VCaP (cell line): ENCODE measurements around the gene TAPBP.
"Not testable (repeated sequence)": the region's sequence is repeated elsewhere in the genome, so short reads cannot be mapped to it uniquely, and the experiment has no call there.

Experiments
- H3K27ac ChIP-seq: fragments of 450-650 bp; 2 replicates; pipeline ENCODE4 v1.5.1; 2017
- TF ChIP-seq, protein P1 (sequence below): fragments of 450-650 bp; conservative IDR thresholded peaks from 2 replicates; pipeline ENCODE4 v1.5.1; 2017; ENCODE audit warnings: mild to moderate bottlenecking, moderate library complexity

Gene TAPBP

DNA sequence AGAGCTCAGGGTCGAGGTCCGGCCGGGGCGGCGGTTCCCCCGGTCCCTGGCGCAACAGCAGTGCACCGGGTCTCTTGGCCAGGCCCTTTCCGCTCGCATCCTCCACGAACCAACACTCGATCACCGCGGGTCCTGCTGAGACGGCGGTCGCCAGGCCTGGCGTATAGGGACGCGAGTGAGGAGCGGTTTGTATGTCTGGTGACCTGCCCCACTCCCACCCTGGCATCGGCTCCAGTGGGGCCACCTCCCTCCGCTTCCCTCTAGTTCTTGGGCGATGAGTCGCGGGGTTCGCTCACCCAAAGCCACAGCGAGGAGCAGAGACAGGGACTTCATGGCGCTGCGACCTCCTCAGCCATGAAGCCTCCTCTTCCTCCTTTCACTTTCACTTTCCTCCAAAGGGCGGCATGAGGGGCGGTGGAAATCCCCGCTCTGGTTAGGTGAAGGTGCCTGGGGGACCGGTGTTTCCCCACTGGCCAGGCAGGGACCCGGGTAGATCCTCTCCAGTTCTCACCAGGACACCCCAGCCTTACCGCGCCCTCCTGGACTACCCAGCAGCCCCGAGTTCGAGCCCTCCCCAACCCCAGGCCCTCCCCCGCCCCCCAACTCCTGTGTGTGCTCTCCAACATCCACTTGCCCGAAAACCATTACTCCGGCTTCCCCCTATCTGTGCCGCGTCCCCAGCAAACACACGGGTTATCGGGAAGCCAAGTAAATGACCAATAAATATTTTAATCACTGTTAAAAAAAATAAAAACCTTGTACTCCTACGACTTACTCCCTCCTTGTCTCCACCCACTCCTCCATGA, at the start of gene TAPBP:
Gene TAPBP (minus strand): TSS at position 370 of the 806 bp plus-strand sequence. CDS start 37 bp downstream, at position 333.
- peak within 1 kb of the TSS; percentile 100 for H3K27ac ChIP-seq
- TF ChIP-seq, protein P1, sequence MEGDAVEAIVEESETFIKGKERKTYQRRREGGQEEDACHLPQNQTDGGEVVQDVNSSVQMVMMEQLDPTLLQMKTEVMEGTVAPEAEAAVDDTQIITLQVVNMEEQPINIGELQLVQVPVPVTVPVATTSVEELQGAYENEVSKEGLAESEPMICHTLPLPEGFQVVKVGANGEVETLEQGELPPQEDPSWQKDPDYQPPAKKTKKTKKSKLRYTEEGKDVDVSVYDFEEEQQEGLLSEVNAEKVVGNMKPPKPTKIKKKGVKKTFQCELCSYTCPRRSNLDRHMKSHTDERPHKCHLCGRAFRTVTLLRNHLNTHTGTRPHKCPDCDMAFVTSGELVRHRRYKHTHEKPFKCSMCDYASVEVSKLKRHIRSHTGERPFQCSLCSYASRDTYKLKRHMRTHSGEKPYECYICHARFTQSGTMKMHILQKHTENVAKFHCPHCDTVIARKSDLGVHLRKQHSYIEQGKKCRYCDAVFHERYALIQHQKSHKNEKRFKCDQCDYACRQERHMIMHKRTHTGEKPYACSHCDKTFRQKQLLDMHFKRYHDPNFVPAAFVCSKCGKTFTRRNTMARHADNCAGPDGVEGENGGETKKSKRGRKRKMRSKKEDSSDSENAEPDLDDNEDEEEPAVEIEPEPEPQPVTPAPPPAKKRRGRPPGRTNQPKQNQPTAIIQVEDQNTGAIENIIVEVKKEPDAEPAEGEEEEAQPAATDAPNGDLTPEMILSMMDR = no peak

DNA sequence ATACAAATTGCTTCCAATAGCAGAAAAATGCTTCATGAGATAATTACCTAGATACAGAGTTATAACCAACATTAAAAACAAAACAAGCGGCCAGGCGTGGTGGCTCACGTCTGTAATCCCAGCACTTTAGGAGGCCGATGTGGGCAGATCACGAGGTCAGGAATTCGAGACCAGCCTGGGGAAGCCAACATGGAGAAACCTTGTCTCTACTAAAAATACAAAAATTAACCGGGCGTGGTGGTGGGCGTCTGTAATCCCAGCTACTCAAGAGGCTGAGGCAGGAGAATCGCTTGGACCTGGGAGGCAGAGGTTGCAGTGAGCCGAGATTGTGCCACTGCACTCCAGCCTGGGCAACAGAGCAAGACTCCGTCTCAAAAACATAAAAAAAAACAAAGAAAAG, 49.6 kb upstream of the TAPBP start:
- H3K27ac ChIP-seq = not testable (repeated sequence)

DNA sequence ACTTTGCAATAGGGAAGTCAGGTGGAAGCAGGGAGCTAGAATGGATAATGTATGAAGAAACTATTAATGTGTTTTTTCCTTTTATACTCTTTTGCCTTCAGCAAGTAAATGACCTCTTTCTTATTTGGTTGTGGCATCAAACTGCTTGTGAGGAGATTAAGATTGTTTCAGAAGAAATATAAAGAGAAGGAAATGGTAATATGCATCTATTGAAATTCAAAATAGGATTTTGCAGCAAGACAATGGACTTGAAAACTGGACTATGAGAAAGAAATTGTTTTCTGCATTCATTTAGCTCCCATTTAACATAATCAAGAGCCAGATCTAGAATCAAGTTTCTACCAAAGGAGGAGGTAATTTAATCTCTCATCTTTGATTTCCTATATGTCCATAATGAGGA, 45.5 kb upstream of the TAPBP start:
- H3K27ac ChIP-seq = no peak overlapping the region
- TF ChIP-seq, protein P1 = no peak

DNA sequence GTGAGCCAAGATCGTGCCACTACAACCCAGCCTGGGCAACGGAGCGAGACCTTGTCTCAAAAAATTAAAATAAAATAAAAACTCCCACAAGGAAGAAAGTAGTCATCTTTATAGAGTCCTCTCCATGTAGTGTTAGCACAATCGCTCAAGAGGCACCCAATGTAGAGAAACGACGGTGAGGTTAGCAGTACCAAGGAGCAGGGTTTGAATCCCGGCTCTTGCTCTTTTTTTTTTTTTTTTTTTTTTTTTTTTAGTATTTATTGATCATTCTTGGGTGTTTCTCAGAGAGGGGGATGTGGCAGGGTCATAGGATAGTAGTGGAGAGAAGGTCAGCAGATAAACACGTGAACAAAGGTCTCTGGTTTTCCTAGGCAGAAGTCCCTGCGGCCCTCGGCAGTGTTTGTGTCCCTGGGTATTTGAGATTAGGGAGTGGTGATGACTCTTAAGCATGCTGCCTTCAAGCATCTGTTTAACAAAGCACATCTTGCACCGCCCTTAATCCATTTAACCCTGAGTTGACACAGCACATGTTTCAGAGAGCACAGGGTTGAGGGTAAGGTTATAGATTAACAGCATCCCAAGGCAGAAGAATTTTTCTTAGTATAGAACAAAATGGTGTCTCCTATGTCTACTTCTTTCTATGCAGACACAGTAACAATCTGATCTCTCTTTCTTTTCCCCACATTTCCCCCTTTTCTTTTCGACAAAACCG, 43.4 kb upstream of the TAPBP start:
- H3K27ac ChIP-seq = not testable (repeated sequence)

DNA sequence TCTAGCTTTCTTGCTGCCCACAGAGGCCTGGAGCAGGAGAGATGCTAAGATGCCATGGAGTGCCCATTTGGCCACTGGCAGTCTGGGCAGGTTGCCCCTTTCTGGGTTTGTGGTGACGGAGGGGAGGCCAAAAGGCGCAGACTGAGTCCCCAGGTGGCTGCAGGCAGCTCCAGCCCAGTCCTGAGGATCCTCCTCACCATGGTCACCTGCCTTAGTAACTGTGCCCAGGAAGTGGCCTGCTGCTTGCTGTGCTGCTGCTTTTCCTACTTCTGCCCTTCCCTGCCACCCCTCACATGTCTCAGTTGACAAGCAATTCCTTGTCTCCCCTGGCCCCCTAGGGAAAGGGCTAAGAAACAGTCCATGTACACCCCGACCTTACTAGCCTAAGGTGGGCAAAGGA, 42.4 kb upstream of the TAPBP start:
- TF ChIP-seq, protein P1 = no peak
- no peak overlapping the region for H3K27ac ChIP-seq

DNA sequence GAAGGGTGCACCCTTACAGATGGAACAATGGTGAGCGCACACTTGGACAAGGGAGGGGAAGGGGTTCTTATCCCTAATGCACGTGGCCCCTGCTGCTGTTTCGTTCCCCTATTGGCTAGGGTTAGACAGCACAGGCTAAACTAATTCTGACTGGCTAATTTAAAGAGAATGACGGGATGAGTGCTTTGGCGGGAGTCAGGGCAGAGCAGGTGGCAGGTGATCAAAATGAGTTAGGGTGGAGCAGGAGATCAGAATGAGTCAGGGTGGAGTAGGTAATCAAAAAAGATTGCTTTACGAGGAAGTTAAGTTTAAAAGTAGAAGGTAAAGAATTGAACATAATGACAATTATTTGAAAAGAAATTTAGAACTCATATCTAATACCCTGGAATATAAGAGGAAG, 42.0 kb upstream of the TAPBP start:
- H3K27ac ChIP-seq = not testable (repeated sequence)

DNA sequence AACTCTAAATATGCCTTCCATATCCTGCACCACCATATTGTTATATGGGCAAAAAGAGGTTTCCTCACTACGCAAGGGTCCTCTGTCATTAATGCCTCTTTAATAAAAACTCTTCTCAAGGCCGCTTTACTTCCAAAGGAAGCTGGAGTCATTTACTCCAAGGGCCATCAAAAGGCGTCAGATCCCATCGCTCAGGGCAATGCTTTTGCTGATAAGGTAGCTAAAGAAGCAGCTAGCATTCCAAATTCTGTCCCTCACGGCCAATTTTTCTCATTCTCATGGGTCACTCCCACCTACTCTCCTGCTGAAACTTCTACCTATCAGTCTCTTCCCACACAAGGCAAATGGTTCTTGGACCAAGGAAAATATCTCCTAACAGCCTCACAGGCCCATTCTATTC, 33.9 kb upstream of the TAPBP start:
- H3K27ac ChIP-seq = peak overlapping the region; percentile 74
- TF ChIP-seq, protein P1 = no peak

DNA sequence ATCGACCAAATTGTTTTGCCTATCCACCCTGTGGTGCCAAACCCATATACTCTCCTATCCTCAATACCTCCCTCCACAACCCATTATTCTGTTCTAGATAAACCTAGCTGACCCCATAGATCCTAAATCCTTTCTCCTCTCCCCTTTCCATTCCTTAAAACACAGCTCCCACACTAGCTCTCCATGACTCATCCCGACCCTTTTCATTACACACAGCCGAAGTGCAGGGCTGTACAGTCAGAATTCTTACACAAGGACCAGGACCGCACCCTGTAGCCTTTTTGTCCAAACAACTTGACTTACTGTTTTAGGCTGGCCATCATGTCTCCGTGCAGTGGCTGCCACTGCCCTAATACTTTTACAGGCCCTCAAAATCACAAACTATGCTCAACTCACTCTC, 33.1 kb upstream of the TAPBP start:
- H3K27ac ChIP-seq = not testable (repeated sequence)

DNA sequence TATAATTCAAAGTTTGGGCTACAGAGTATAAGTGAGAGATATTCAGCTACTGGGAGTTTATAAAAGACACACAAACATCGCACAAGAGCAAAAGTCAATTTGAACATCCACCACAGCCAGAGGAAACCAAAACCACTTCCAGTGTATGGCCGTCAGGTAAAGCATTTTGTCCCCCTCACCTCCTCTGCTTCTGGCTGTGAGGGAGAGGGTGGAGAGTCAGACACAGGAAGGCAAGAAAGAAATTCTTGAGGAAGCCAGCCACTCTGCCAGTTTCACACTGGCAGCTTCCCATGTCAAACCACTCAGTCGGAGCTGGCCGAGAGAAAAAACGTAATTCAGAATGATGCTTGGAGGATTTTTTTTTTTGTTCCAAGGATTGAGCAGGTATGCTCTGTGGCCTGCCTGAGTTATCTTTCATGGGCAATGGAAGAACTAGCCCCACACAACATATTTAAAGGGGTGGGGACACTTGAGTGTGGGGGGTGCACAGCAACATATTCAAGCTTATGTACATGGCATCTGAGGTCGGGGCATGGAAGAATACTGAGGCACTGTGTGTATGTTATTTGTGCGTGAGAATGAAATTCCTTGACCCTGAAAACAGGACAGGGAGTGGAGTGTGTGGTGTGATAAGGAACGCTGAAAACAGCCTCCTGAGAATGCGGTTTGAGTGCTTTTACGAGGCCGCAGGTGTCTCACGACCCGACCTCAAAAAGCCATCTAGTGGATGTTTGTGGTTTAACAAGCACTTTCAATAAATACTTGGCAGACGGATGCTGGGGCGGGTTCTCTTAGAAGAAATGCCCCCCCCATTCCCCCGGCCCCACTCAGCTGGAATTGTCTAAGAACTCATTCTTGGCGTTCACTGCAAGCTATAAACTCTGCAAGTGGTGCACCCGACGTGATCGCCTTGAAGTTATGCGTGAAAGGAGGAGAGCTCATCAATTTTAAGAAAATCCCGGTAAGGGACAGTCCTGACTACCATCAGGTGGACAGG, 31.1 kb upstream of the TAPBP start:
- peak overlapping the region; percentile 69 for H3K27ac ChIP-seq
- TF ChIP-seq, protein P1 = peak; percentile 85
